Gastroesophageal sphincter (tissue), 4 donors: ENCODE results near the gene SEMA6B. TPM values are rescaled to one million over a fixed set of nuclear protein-coding genes. Genes with fewer than 3 reads are reported as not detected.
A peak's percentile ranks its signal among the peaks of the same experiment; 100 is the strongest.

Source experiments
- ATAC-seq: fragments of 150-250 bp; one replicate; pipeline ENCODE4 v1.9.1; 2016; ENCODE audit warnings: mild to moderate bottlenecking, moderate library complexity
- H3K27ac ChIP-seq, 4 donors: fragments of 200-600 bp; sonication (generic) in 3 of 4; 1 replicate in 3 of 4; 2 replicates in 1 of 4; pipeline ENCODE4 v1.5.1; 2016 to 2019
- H3K27me3 ChIP-seq: fragments of 200-600 bp; sonication (generic); one replicate; pipeline ENCODE4 v1.5.1; 2019
- H3K36me3 ChIP-seq, 2 donors: fragments of 200-600 bp; sonication (generic); one replicate each; pipeline ENCODE4 v1.5.1; 2019; ENCODE audit warnings: control low read depth in 1 of 2
- H3K4me1 ChIP-seq, 3 donors: fragments of 200-600 bp; sonication (generic); 1 replicate in 2 of 3; 2 replicates in 1 of 3; pipeline ENCODE4 v1.5.1; 2016 to 2019; ENCODE audit warnings: control low read depth in 2 of 3
- H3K4me3 ChIP-seq, 2 donors: fragments of 200-600 bp; sonication (generic); one replicate each; pipeline ENCODE4 v1.5.1; 2019; ENCODE audit warnings: mild to moderate bottlenecking in 1 of 2, moderate library complexity in 1 of 2
- H3K9me3 ChIP-seq, 3 donors: fragments of 200-600 bp; sonication (generic); one replicate each; pipeline ENCODE4 v1.5.1; 2017 to 2019; ENCODE audit warnings: control low read depth in 2 of 3
- CTCF ChIP-seq, 4 experiments: fragments of 200-600 bp in 2 of 4; fragments of 450-650 bp in 2 of 4; sonication (generic) in 1 of 4; IDR thresholded peaks; one replicate each; pipeline ENCODE4 v1.5.1; 2017 to 2019; ENCODE audit warnings: antibody characterized with exemption in 4 of 4, mild to moderate bottlenecking in 2 of 4, moderate library complexity in 2 of 4
- EP300 ChIP-seq: sonication (generic); formaldehyde crosslinking; IDR thresholded peaks from one replicate; pipeline ENCODE4 v1.6.1; 2017; ENCODE audit warnings: antibody characterized with exemption, mild to moderate bottlenecking
- POLR2A ChIP-seq, 2 donors: fragments of 450-650 bp; IDR thresholded peaks; one replicate each; pipeline ENCODE4 v1.6.1; 2017; ENCODE audit warnings: antibody characterized with exemption in 2 of 2, mild to moderate bottlenecking in 2 of 2, moderate library complexity in 1 of 2
- POLR2AphosphoS5 ChIP-seq: sonication (generic); formaldehyde crosslinking; IDR thresholded peaks from one replicate; pipeline ENCODE4 v1.6.1; 2017; ENCODE audit warnings: antibody characterized with exemption
- WGBS, 2 donors: methylation state at CpG; one replicate each; pipeline ENCODE4 v1.1.5; 2018; ENCODE audit warnings: low coverage in 1 of 2; 5-methylcytosine and 5-hydroxymethylcytosine counted together
- total RNA-seq, 4 donors: library from RNA; depleted of rRNA; stranded (reverse); fragments of >200 nt; gene quantifications; one replicate each; pipeline ENCODE4 v1.1.0, GENCODE V29; 2016

SEMA6B gene
- total RNA-seq, 4 donors from 2014 or later = 2.0 to 12.4 (median 7.3) TPM

GRCh38 chr19:4503132-4503824 lies 56.2 kb downstream of the SEMA6B start:
- peaks cover 0 to 100% of the 10 kb centered on the region in 2 donors for H3K36me3 ChIP-seq
- H3K27me3 ChIP-seq = no peaks in the 10 kb centered on the region
- TF ChIP-seq CTCF (IDR thresholded peaks at IDR 0.05) = no peak
- no peak for TF ChIP-seq POLR2A (IDR thresholded peaks at IDR 0.05)
- TF ChIP-seq POLR2AphosphoS5 = no peak
- TF ChIP-seq EP300 = no peak
- ATAC-seq = no peak
- H3K27ac ChIP-seq = peak overlapping the region in 3 of 4 donors; percentile 3 to 66 (median 57)
- WGBS, 2 donors = no CpG with 5 or more reads among the region's 25 CpGs
- no peak overlapping the region for H3K4me3 ChIP-seq
- H3K9me3 ChIP-seq = no peaks in the 10 kb centered on the region
- H3K4me1 ChIP-seq = peaks cover 0 to 58% (median 0%) of the 10 kb centered on the region in 3 donors

DNA sequence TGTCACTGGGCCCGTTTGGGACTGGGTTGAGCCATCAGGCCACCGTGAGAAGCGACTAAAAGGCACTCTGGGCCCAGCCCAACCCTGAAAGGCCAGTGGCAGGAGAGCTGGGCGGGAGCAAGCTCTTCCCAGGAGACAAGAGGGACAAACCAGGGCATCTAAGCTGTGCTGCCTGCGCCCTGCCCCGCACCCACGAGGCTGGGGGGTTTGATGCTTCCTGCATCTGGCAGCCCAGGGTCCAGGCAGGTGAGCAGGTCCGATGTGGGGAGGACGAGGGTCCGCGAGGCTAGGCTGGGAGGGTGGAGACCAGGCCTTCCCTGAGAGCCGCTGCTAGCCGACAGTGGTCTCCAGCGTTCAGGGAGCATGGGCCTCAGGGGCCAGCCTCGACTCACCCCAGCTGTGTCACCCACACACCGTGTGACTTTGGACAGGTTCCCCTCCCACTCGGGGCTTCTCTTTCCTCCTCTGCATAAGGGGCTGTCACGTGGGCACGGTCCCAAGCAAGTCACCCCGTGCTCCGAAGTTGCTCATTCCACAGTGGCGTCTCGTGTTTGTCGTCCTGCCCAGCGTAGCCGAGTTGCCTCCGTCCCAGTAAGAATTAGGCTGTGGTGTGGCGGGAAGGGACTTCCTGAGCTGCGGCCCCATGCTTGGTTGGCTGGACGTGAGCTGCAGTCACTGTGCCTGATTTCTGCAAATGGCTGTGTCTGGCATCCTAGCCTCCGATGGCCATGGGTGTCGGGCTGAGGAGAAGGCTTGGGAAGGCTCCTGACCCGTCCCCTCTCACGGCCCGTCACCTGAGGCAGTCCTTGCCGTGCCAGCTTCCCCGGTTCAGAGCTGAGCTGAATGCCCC lies 57.0 kb downstream of the SEMA6B start:
- peak overlapping the region in 3 of 4 donors; percentile 15 to 66 (median 57) for H3K27ac ChIP-seq
- no peaks in the 10 kb centered on the region for H3K9me3 ChIP-seq
- 47 to 69% methylated on average over 3 to 8 of the region's 37 CpGs for WGBS, 2 donors
- H3K27me3 ChIP-seq = no peaks in the 10 kb centered on the region
- TF ChIP-seq EP300 (no peak), POLR2AphosphoS5 (no peak), CTCF (IDR thresholded peaks at IDR 0.05) (no peak), POLR2A (IDR thresholded peaks at IDR 0.05) (no peak)
- H3K4me1 ChIP-seq = peaks cover 0 to 50% (median 0%) of the 10 kb centered on the region in 3 donors
- peaks cover 0 to 100% of the 10 kb centered on the region in 2 donors for H3K36me3 ChIP-seq
- H3K4me3 ChIP-seq = no peak overlapping the region
- no peak for ATAC-seq

DNA sequence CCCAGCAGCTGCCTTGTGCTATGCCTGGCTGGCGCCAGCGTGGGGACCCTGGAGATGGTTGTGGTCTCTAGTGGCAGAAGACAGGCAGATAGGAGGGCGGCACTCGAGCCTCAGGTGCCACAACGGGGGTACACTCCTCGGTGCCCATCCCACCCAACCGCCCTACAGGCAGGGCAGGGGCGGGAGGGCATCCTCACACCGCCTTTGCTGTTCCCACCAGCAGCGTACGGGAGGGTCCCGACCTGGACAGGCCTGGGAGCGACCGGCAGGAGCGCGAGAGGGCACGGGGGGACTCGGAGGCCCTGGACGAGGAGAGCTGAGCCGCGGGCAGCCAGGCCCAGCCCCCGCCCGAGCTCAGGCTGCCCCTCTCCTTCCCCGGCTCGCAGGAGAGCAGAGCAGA lies 57.8 kb downstream of the SEMA6B start:
- H3K36me3 ChIP-seq = peaks cover 0 to 100% of the 10 kb centered on the region in 2 donors
- H3K27ac ChIP-seq = peak overlapping the region in 3 of 4 donors; percentile 15 to 66 (median 57)
- no peaks in the 10 kb centered on the region for H3K27me3 ChIP-seq
- ATAC-seq = no peak
- H3K9me3 ChIP-seq = no peaks in the 10 kb centered on the region
- TF ChIP-seq POLR2A (IDR thresholded peaks at IDR 0.05) (no peak), POLR2AphosphoS5 (no peak), CTCF (IDR thresholded peaks at IDR 0.05) (no peak), EP300 (no peak)
- peaks cover 0 to 42% (median 0%) of the 10 kb centered on the region in 3 donors for H3K4me1 ChIP-seq
- 67% methylated on average over 6 of the region's 25 CpGs; no CpG with 5 or more reads in 1 of the 2 donors for WGBS, 2 donors
- no peak overlapping the region for H3K4me3 ChIP-seq

- peaks cover 0 to 38% (median 0%) of the 10 kb centered on the region in 3 donors for H3K4me1 ChIP-seq
- TF ChIP-seq POLR2A (IDR thresholded peaks at IDR 0.05) (no peak), EP300 (no peak), POLR2AphosphoS5 (no peak), CTCF (IDR thresholded peaks at IDR 0.05) (no peak)
- ATAC-seq = no peak
- no peaks in the 10 kb centered on the region for H3K27me3 ChIP-seq
- no CpG with 5 or more reads among the region's 29 CpGs for WGBS, 2 donors
- no peaks in the 10 kb centered on the region for H3K9me3 ChIP-seq
- peak overlapping the region in 3 of 4 donors; percentile 15 to 66 (median 57) for H3K27ac ChIP-seq
- H3K36me3 ChIP-seq = peaks cover 0 to 100% of the 10 kb centered on the region in 2 donors
- no peak overlapping the region for H3K4me3 ChIP-seq
These were observed 58.5 kb downstream of the SEMA6B start for GRCh38 chr19:4500841-4501591.
